Panc1 (cell line): ENCODE results near the gene GPRIN2.

Experiments used
- CTCF ChIP-seq: fragments of 450-650 bp; IDR thresholded peaks from 2 replicates; pipeline ENCODE4 v1.5.1; 2017; ENCODE audit warnings: mild to moderate bottlenecking
- POLR2AphosphoS5 ChIP-seq: IDR thresholded peaks from 2 replicates; pipeline ENCODE4 v1.6.1; 2012; ENCODE audit warnings: mild to moderate bottlenecking, low read depth, low read length, moderate library complexity
- REST ChIP-seq, 2 experiments: IDR thresholded peaks; 2 replicates each; pipeline ENCODE4 v1.6.1; 2011 to 2012; ENCODE audit warnings: low read depth in 2 of 2, control low read depth in 1 of 2, low read length in 1 of 2, mild to moderate bottlenecking in 1 of 2, moderate library complexity in 1 of 2; ENCODE audit not compliant: insufficient read depth in 1 of 2
- SIN3A ChIP-seq: IDR thresholded peaks from 2 replicates; pipeline ENCODE4 v1.6.1; 2012; ENCODE audit warnings: low read depth, mild to moderate bottlenecking, low read length, moderate library complexity, borderline replicate concordance; ENCODE audit not compliant: insufficient read depth

GRCh38 chr10:46523962-46524471 is 32.4 kb downstream of the GPRIN2 start:
- TF ChIP-seq REST (IDR thresholded peaks at IDR 0.05; ENCODE audit: insufficient read depth in 1 of 2, low read depth in 2 of 2, low read length in 1 of 2), result no peak
- TF ChIP-seq CTCF, result no peak
- TF ChIP-seq SIN3A, result no peak
- peak; percentile 54; the same call in 1 of the 2 replicates for TF ChIP-seq POLR2AphosphoS5
